Stimulated activated CD4-positive, alpha-beta T cell treated with anti-CD3 and anti-CD28 coated beads, Interleukin-2, amount 100 ng/mL, for 4 hours (primary cell): ENCODE data around the gene TSPAN8.
"Not testable (repeated sequence)": the region's sequence is repeated elsewhere in the genome, so short reads cannot be mapped to it uniquely, and the experiment has no call there.

Experiments
- DNase-seq: peaks from one replicate; pipeline ENCODE4 v3.0.0-alpha.2; 2020; ENCODE audit warnings: low read depth

TSPAN8 gene

DNA sequence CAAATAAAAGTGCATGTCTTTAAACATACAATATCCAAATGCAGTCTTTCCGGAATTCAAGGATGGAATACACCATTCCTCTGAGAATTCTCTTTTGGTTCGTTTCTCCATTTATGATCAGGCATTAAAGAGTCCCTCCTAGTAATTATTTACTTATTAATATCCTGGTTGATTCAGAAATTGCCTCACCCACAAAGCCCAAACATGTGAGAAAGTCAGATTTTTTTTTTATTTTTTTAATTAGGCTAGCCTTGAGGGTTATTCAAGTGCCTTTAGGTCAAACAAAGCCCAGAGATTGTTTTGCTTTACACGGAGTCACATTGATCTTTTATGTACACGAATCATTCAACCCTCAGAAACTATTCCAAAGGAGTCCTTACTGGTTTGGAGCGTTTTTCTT lies 6.4 kb upstream of the TSPAN8 start:
- no peak for DNase-seq

GRCh38 chr12:71162832-71163763 lies 5.3 kb upstream of the TSPAN8 start:
- no peak for DNase-seq

DNA sequence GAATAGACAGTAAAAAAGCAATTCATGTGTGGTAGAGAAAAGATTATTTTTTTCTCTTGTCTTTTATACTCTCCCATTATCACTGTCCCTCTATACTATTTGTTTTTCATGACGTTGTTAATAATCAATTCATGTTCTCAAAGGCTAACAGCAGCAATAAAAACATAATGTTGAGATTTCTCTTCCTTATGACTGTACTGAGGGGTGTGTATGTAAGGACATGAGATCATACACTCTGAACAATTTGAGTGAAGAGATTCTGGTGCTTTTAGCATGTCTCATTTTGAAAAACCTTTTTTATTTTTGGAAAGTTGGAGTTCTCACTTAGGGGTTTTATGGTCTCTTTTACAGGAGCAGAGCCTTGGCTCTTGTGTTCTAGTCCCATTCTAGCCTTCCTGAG lies 3.8 kb upstream of the TSPAN8 start:
- DNase-seq: no peak

GRCh38 chr12:71160585-71160984 lies 2.8 kb upstream of the TSPAN8 start:
- DNase-seq: no peak

DNA sequence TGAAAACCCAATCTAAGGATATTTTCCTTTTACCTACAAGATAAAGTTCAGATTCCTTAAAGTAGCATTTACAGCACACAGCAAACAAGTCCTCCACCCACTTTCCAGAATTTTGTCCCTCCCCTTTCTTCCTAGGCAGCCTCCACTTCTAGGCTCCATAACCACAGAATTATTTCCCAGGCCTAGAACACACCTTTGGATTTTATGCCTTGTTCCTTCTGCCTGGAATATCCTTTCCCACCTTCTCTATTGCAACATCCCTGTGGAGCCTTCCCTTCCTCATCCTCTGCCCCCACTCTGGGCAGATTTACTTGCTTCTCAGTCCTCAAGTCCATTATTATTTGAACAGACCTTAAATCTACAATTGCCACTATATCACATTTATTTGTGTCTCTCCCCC lies 2.1 kb upstream of the TSPAN8 start:
- no peak for DNase-seq

- DNase-seq: no peak
Measured at GRCh38 chr12:71159264-71159663, 1.5 kb upstream of the TSPAN8 start.

DNA sequence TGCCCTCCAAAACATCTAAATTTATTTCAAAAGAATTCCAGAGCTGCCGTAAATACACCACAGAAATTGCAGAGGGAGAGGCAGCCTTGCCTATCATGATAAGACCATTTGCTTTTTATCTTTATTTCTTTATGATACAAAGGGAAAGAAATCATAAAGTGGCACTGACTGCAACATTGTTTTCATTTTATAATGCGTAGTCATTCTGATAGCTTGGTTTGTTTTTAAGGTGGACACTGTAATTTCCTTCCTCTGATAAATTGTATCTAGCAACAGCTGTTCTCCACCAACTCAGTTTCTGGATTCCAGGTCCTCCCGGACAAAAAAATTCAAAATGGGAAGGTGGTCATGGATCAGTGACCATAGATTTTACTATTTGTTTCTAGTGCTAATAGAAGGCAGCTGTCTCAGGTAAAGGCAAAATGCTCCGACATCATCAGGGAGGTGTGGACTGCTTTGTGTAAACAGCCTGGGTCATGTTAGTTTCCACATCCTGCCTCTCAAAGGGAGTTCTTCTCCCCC lies 623 bp upstream of the TSPAN8 start:
- DNase-seq: no peak

- no peak for DNase-seq
Measured at GRCh38 chr12:71155225-71155624, 2.6 kb downstream of the TSPAN8 start.

- no peak for DNase-seq
Measured at GRCh38 chr12:71152851-71153250, 4.9 kb downstream of the TSPAN8 start.

DNA sequence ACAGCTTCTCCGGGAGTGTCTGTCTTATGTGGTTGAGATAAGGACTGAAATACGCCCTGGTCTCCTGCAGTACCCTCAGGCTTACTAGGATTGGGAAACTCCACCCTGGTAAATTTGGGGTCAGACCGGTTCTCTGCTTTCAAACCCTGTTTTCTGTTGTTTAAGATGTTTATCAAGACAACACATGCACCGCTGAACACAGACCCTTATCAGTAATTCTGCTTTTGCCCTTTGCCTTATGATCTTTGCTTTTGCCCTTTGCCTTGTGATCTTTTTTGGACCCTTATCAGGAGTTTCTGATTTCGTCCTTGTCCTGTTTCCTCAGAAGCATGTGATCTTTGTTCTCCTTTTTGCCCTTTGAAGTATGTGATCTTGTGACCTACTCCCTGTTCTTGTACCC lies 7.8 kb downstream of the TSPAN8 start:
- DNase-seq: not testable (repeated sequence)

DNA sequence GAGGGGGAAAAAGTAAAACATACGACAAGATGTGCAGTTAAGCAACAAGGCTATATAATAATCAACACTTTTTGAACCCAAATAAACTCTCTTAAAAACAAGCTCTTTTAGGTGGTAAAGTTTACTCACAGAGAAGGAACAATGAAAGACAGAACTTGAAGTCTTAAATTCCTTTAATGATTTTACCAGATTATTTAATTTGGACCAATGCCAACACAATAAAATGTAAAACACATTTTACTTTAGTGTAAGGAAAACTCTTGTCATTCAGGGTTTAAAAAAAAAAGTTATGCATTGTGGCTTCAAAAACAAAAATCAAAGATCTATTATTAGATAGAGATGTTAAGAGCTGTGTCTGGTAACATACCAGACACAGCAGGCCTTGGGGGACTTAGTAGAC lies 13.1 kb downstream of the TSPAN8 start:
- no peak for DNase-seq

GRCh38 chr12:71142956-71143355 lies 14.8 kb downstream of the TSPAN8 start:
- no peak for DNase-seq

- DNase-seq: no peak
Measured at GRCh38 chr12:71142016-71142415, 15.8 kb downstream of the TSPAN8 start.

DNA sequence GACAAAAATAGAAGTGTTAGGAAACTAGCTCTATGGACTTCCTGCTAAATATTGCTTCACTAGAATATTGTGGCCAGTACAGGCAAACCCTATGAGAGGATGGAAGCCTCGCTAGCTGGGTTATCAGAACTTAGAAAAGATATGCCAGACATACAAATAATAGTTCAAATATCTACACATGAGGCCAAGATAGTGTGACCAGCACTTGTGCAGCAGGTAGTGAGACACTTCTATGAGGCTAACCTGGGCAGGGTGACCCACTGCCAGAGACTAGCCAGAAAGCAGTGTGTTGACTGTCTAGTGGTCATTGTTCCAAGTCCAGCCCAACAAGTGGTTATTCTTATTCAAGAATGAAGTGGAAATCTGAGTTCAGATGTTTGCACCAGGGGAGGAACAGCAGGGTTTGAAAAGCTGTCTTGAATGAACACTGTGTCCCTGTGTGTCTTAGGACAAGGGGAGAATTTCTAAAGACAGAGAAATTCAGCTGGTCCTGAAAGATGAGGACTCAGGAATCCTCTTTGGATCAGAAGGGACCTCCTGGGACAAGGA lies 16.3 kb downstream of the TSPAN8 start:
- no peak for DNase-seq

DNA sequence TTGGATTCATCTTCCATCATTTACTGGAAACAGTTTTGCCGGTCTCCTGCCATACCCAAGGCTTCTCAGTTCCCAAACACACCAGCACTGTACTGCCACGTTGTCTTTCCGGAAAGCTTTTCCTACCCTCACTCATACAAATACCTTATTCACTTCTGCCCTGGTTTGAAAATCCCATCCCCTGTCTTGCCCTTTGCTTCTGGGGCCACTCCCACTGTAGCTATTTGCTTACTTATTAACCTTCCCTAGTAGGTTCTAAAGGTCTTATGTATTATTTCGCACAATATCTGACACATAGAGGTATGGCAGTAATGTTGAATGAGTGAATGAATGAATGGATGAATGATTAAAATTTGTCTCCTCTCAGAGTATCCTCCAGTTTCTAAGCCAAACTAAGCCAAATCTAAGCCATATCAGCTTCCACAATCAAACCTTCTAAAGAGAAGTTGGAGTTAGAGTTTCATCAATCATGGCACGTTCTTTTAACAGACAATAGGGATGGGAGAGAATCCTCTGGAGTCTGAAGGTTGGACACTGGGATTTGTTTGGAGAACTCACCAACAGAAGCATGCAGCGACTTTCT lies 18.6 kb downstream of the TSPAN8 start:
- DNase-seq: no peak

DNA sequence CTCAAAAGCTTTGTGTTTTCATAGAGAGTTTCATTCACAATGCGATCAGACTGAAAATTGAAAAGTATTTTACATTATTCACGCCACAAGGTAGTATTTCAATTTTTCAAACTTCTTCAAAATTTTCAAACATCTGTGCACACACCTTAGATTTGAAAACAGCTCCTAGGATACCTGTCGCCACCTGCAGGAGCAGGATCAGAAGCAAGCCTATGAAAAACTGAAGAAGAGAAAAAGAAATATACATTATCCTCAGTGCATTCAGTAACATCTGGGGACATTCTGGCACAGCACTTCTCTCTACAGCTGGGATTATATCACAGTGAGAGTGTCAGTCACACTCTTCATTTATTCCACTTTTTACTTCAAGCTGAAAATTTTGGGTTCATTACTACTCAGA lies 19.8 kb downstream of the TSPAN8 start:
- DNase-seq: no peak

- DNase-seq: no peak
Measured at GRCh38 chr12:71135812-71136176, 22.0 kb downstream of the TSPAN8 start.

- DNase-seq: no peak
Measured at GRCh38 chr12:71135077-71135811, 22.6 kb downstream of the TSPAN8 start.

GRCh38 chr12:71134405-71134804 lies 23.4 kb downstream of the TSPAN8 start:
- DNase-seq: no peak

DNA sequence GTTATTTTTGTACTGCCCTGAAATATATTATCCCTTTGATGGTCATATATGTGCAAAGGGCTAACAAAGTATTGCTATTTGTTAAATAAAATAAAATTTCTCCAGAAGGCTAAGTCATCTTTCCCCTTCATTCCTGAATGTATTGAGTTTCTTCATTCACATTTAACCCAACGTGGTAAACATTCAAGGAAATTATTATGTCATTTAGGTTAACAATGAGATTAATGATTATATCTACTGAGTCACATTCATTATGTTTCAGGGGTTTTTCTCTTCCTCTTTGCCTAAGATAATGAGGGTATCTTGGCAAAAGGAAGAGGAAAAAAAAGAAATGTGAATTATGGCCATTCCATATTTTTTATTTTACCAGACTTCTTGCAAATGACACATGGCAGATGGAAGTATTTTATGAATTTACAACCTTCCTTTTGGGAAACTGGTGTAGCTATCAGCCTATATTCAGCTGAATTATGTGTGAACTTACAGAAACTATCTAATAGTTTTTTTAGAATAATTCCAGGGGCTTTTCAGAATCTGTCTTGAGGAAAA lies 27.2 kb downstream of the TSPAN8 start:
- DNase-seq: no peak

DNA sequence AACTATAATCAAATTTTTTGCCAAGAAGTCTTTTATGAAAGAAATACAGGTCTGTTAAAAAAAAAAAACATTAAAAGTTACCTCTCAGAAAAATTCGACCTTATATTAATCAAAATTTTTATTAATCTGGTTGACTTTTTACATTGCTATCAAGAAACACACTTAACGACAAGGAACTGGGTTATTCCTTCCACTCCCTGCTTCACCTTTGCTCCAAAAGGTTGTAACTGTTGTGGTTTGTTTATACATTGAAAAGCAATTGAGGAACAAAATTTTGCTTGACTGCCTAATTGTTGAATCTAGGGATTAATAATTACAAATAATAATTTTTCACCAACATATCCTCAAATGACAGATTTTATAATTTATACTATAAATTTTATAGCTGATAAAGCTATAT lies 28.4 kb downstream of the TSPAN8 start:
- DNase-seq: no peak

DNA sequence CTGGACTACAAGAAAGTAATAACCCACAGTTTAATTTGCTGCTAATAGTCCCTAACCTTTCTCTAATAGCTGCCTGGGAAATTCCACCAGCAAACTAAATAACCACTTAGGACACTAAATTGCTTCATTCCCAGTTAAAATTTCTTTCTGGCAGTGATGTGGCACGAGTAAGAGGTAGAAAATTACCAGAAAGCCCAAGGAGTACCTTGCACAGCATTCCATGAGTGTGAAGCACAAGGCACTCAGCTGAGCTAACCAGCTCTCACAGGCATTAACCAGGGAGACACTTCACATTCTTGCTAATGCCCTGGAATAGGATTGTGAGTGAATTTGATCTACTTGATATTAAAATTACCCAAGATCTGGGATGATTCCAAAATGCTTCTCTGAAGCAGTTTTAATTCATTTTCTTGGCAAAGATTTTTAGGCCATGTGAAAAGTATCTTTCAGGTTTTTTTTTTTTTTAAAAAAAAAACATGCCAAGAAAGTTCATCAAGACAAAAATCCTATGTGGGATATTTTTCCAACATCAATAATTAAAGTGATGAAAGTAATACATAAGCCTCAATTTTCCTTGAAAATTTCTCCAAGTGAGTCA lies 29.5 kb downstream of the TSPAN8 start:
- no peak for DNase-seq
